ENCODE data around the gene EPHB1. TPM values are rescaled to one million over a fixed set of nuclear protein-coding genes. Genes with fewer than 3 reads are reported as not detected.

Gene EPHB1
- total RNA-seq, 1 experiment from 2014 or later, result 0.11 TPM

DNA sequence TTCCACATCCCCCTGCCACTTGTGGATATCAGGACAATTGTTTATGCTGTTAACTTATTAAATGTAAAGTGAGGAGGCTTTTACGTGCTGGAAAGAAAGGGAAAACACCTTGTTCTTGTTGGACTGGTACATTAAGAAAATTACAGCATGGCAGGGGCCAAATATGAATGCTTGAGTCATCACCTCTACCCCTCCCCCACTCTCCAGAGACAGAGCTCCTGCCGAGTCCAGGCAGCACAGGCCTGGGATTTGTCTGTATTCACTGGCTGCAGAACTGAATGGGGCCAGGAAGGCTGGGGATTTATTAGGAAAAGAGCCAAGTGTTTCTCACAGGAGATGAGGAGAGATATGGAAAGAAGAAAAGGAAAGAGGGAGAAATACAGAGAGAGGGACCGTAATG lies 308.9 kb downstream of the EPHB1 start:
- H3K36me3 ChIP-seq (ENCODE audit: insufficient read depth, low read length, poor library complexity, severe bottlenecking), result no peaks in the 10 kb centered on the region
- DNase-seq (ENCODE audit: low spot score), result no peak
- intact Hi-C loops (cut with micrococcal nuclease; ENCODE audit: unreplicated experiment), result no loop called here
- POLR2A ChIA-PET (ENCODE audit: low non-redundant PET), result no interaction called here
- no peak overlapping the region for H3K4me3 ChIP-seq (ENCODE audit: low read depth, low read length, poor library complexity, severe bottlenecking)
- no peaks in the 10 kb centered on the region for H3K9me3 ChIP-seq (ENCODE audit: low read depth, low read length, poor library complexity, severe bottlenecking)
- no TSS peak for BruUV-seq (replicated peaks)
- TF ChIP-seq CTCF (conservative IDR thresholded peaks at IDR 0.05; ENCODE audit: low read depth, low read length) (no peak), EZH2 (IDR thresholded peaks at IDR 0.05; ENCODE audit: borderline replicate concordance, low read depth, low read length, poor library complexity, severe bottlenecking) (no peak)
- H3K4me1 ChIP-seq (ENCODE audit: insufficient read depth, low read length, poor library complexity, severe bottlenecking), result no peaks in the 10 kb centered on the region
- CTCF ChIA-PET, result no interaction called here
- H3K27ac ChIP-seq (ENCODE audit: low read depth, low read length, poor library complexity, severe bottlenecking), result no peak overlapping the region
- H3K27me3 ChIP-seq (replicated peaks; ENCODE audit: insufficient read depth, low read depth, low read length, poor library complexity), result no peaks in the 10 kb centered on the region

DNA sequence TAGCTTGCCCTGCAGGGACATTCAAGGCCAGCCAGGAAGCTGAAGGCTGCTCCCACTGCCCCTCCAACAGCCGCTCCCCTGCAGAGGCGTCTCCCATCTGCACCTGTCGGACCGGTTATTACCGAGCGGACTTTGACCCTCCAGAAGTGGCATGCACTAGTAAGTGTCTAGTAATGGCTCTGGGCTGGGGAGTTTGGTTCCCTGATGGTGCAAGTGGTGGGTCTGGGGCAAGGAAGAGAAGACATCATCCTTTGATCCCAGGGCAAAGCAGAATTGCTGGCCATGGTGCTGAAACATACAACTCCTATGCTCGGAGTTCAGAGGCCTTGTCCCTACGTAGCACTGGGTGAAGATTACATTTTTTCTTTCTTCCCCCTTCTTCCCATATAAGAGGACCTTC lies 311.4 kb downstream of the EPHB1 start:
- BruUV-seq (replicated peaks), result no TSS peak
- Histone ChIP-seq H3K4me3 (ENCODE audit: low read depth, low read length, poor library complexity, severe bottlenecking) (no peak overlapping the region), H3K36me3 (ENCODE audit: insufficient read depth, low read length, poor library complexity, severe bottlenecking) (no peaks in the 10 kb centered on the region), H3K4me1 (ENCODE audit: insufficient read depth, low read length, poor library complexity, severe bottlenecking) (no peaks in the 10 kb centered on the region), H3K27ac (ENCODE audit: low read depth, low read length, poor library complexity, severe bottlenecking) (no peak overlapping the region), H3K9me3 (ENCODE audit: low read depth, low read length, poor library complexity, severe bottlenecking) (no peaks in the 10 kb centered on the region), H3K27me3 (replicated peaks; ENCODE audit: insufficient read depth, low read depth, low read length, poor library complexity) (no peaks in the 10 kb centered on the region)
- TF ChIP-seq CTCF (conservative IDR thresholded peaks at IDR 0.05; ENCODE audit: low read depth, low read length), result no peak
- no peak for TF ChIP-seq EZH2 (IDR thresholded peaks at IDR 0.05; ENCODE audit: borderline replicate concordance, low read depth, low read length, poor library complexity, severe bottlenecking)
- CTCF ChIA-PET, result no interaction called here
- DNase-seq (ENCODE audit: low spot score), result peak; percentile 28
- POLR2A ChIA-PET (ENCODE audit: low non-redundant PET), result no interaction called here
- intact Hi-C loops (cut with micrococcal nuclease; ENCODE audit: unreplicated experiment), result no loop called here

- BruUV-seq (replicated peaks), result no TSS peak
- H3K27ac ChIP-seq (ENCODE audit: low read depth, low read length, poor library complexity, severe bottlenecking), result no peak overlapping the region
- no peaks in the 10 kb centered on the region for H3K9me3 ChIP-seq (ENCODE audit: low read depth, low read length, poor library complexity, severe bottlenecking)
- H3K27me3 ChIP-seq (replicated peaks; ENCODE audit: insufficient read depth, low read depth, low read length, poor library complexity), result no peaks in the 10 kb centered on the region
- TF ChIP-seq EZH2 (IDR thresholded peaks at IDR 0.05; ENCODE audit: borderline replicate concordance, low read depth, low read length, poor library complexity, severe bottlenecking) (no peak), CTCF (conservative IDR thresholded peaks at IDR 0.05; ENCODE audit: low read depth, low read length) (no peak)
- ChIA-PET CTCF (no interaction called here), POLR2A (ENCODE audit: low non-redundant PET) (no interaction called here)
- H3K36me3 ChIP-seq (ENCODE audit: insufficient read depth, low read length, poor library complexity, severe bottlenecking), result no peaks in the 10 kb centered on the region
- H3K4me1 ChIP-seq (ENCODE audit: insufficient read depth, low read length, poor library complexity, severe bottlenecking), result no peaks in the 10 kb centered on the region
- DNase-seq (ENCODE audit: low spot score), result no peak
- no peak overlapping the region for H3K4me3 ChIP-seq (ENCODE audit: low read depth, low read length, poor library complexity, severe bottlenecking)
- intact Hi-C loops (cut with micrococcal nuclease; ENCODE audit: unreplicated experiment), result no loop called here
These were observed 312.0 kb downstream of the EPHB1 start for GRCh38 chr3:135107043-135107442.

Data from A673 (cell line).